ENCODE measurements around the gene HMX1.

DNA sequence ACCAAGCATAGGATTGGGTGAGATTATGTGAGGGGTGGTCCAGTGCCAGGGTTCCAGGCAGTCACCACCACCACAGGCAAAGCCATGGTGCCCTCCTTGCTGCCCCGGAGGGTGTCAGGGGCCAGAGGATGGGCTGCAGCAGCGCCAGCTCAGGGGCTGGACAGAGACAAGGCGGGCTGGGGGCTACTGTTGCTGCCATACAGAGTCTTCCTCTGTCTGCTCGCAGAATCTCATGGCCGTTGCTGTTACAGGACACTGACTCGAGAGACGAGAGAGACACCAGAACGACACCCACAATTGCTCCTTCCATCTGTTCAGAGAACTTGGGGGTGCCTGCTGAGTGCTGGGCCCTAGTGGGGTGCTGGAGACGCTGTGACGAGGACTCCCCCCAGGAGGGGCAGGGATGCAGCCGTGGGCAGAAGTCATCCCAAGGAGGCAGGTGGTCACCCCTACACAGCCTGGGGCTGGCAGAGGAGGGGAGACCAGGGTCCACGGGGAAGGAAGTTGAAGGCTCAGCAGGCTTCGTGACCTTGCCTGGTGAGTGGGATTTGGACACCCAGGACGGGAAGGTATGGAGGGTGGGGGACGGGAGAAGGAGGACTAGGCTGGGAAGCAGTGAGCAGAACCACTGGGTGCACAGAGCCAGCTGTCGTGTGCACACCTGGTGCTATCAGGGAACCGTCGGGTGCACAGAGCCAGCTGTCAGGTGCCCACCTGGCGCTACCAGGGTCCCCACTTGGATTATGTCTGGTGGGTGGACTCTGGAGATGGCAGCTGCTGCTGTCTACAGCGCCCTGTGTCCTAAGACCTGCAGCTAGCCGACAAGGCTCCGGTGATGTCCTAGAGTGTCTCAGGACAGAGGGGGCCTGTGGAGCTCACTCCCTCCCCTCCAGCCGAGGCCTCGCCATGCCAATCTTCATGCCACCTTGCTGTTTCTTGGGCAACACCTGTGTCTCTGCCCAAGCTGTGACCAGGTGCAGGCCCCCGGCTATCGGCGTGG, 43.9 kb upstream of the HMX1 start:
- TF ChIP-seq, protein P1, sequence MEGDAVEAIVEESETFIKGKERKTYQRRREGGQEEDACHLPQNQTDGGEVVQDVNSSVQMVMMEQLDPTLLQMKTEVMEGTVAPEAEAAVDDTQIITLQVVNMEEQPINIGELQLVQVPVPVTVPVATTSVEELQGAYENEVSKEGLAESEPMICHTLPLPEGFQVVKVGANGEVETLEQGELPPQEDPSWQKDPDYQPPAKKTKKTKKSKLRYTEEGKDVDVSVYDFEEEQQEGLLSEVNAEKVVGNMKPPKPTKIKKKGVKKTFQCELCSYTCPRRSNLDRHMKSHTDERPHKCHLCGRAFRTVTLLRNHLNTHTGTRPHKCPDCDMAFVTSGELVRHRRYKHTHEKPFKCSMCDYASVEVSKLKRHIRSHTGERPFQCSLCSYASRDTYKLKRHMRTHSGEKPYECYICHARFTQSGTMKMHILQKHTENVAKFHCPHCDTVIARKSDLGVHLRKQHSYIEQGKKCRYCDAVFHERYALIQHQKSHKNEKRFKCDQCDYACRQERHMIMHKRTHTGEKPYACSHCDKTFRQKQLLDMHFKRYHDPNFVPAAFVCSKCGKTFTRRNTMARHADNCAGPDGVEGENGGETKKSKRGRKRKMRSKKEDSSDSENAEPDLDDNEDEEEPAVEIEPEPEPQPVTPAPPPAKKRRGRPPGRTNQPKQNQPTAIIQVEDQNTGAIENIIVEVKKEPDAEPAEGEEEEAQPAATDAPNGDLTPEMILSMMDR (IDR thresholded peaks at IDR 0.05; ENCODE audit: poor library complexity), result no peak
- TF ChIP-seq EZH2 (IDR thresholded peaks at IDR 0.05; ENCODE audit: borderline replicate concordance), result no peak
- TF ChIP-seq EZH2phosphoT487 (IDR thresholded peaks at IDR 0.05; ENCODE audit: low read depth, severe bottlenecking, unreplicated experiment), result no peak

Data from hepatocyte (in vitro differentiated cells).